Bronchial epithelial cell (primary cell): ENCODE measurements around the gene PNPLA3. TPM values are rescaled to one million over a fixed set of nuclear protein-coding genes. Genes with fewer than 3 reads are reported as not detected.

Experiments used
- DNase-seq: peaks from one replicate; pipeline ENCODE4 v3.0.0-alpha.2; 2010; ENCODE audit warnings: low read depth
- FAIRE-seq: peaks from 2 replicates; lab custom pipeline; 2011; peaks lifted over from hg19 to GRCh38; lab: Jason Lieb, UNC
- H3K27me3 ChIP-seq: 2 replicates; pipeline ENCODE4 v1.5.1; 2011; ENCODE audit warnings: low read length; ENCODE audit not compliant: control insufficient read depth, insufficient read depth
- H3K36me3 ChIP-seq: 2 replicates; pipeline ENCODE4 v1.5.1; 2011; ENCODE audit warnings: low read length; ENCODE audit not compliant: control insufficient read depth, insufficient read depth
- H3K4me3 ChIP-seq: 2 replicates; pipeline ENCODE4 v1.5.1; 2011; ENCODE audit warnings: mild to moderate bottlenecking, low read depth, low read length, control low read depth
- total RNA-seq: library from RNA; depleted of rRNA; stranded (reverse); fragments of >200 nt; gene quantifications from 2 replicates; pipeline ENCODE4 v1.2.1, GENCODE V29; 2014
- TF ChIP-seq, protein P1 (sequence below): IDR thresholded peaks from 2 replicates; pipeline ENCODE4 v1.5.1; 2011; ENCODE audit warnings: mild to moderate bottlenecking, moderate library complexity, low read length, control low read depth, inconsistent platforms; ENCODE audit not compliant: insufficient read depth, severe bottlenecking

Gene PNPLA3
- total RNA-seq, 1 donor from 2014 or later = 1.3 TPM

DNA sequence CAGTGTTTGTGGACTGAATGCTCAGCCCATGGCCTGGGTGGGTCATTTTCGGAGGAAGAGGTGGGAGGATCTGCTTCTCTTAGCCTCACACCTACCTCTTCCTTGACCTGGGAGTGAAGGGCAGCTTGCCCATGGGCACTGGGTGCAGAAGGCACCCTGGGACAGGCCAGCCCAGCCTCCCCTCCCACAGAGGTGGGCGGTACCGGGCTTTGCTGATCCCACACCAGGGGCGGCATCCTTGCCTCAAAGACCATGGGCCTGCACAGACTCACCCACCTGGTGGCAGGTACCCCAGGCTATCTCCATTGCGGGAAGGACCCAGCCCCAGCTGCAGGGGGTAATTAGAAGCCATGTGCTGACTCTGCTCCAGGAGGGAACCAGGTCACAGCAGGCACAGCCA is 30.3 kb upstream of the PNPLA3 start:
- DNase-seq (no peak), FAIRE-seq (no peak)
- peaks cover 16% of the 10 kb centered on the region for H3K27me3 ChIP-seq
- no peak overlapping the region for H3K4me3 ChIP-seq
- TF ChIP-seq, protein P1, sequence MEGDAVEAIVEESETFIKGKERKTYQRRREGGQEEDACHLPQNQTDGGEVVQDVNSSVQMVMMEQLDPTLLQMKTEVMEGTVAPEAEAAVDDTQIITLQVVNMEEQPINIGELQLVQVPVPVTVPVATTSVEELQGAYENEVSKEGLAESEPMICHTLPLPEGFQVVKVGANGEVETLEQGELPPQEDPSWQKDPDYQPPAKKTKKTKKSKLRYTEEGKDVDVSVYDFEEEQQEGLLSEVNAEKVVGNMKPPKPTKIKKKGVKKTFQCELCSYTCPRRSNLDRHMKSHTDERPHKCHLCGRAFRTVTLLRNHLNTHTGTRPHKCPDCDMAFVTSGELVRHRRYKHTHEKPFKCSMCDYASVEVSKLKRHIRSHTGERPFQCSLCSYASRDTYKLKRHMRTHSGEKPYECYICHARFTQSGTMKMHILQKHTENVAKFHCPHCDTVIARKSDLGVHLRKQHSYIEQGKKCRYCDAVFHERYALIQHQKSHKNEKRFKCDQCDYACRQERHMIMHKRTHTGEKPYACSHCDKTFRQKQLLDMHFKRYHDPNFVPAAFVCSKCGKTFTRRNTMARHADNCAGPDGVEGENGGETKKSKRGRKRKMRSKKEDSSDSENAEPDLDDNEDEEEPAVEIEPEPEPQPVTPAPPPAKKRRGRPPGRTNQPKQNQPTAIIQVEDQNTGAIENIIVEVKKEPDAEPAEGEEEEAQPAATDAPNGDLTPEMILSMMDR = no peak
- H3K36me3 ChIP-seq = no peaks in the 10 kb centered on the region

DNA sequence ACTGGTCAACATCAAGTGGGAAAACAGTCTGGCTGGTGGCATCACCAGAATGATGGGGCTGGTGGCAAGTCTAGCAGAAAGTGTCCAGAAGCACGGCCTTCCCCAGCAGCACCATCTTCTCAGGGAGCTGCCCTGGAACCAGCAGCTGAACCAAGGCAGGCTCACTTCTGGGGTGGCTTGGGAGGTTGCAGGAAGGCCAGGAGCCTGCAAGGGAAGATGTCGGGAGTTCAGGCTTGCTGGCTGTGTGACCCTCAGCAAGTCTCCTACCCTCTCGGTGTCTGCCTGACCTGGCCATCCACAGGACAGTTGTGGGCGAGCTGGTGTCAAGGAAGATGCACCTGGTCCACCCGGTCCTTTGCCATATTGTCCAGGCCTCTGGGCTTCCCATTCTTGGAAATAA is 29.5 kb upstream of the PNPLA3 start:
- DNase-seq = no peak
- H3K4me3 ChIP-seq = no peak overlapping the region
- FAIRE-seq = no peak
- H3K36me3 ChIP-seq = no peaks in the 10 kb centered on the region
- H3K27me3 ChIP-seq = peaks cover 16% of the 10 kb centered on the region
- TF ChIP-seq, protein P1 = no peak

DNA sequence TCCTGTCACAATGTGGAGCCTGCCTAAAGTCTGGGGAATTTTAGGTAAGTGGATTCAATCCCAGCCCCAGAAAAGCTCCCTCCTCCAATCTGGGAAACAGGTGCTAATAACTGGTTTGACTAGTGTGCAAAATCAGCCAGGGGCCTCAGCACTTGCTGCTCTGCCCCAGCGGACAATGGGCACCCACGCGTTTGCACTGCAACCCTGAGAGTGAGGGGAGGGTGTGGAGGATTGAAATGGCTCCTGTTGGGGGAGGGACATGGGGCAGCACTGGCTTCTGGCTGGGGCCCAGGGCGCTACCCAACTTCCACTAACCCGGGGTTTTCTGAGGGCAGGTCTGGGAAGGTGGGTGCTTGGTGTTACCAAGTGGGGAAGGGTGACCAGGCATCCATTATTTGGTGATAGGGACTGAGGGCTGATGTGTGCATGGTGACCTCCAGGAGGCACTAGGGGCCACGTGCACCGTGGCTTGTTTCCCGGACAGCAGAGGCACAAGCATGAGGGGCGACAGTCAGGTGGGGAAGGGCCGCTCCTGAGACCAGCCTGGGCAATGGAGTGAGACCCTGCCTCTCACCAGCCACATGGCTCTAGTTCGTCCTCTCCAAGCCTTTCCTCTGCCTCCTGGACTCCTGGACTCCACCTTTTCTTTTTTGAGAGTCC is 27.5 kb upstream of the PNPLA3 start:
- DNase-seq = no peak
- no peak overlapping the region for H3K4me3 ChIP-seq
- FAIRE-seq = no peak
- TF ChIP-seq, protein P1 = peak; percentile 5
- H3K36me3 ChIP-seq = no peaks in the 10 kb centered on the region
- peaks cover 11% of the 10 kb centered on the region for H3K27me3 ChIP-seq

DNA sequence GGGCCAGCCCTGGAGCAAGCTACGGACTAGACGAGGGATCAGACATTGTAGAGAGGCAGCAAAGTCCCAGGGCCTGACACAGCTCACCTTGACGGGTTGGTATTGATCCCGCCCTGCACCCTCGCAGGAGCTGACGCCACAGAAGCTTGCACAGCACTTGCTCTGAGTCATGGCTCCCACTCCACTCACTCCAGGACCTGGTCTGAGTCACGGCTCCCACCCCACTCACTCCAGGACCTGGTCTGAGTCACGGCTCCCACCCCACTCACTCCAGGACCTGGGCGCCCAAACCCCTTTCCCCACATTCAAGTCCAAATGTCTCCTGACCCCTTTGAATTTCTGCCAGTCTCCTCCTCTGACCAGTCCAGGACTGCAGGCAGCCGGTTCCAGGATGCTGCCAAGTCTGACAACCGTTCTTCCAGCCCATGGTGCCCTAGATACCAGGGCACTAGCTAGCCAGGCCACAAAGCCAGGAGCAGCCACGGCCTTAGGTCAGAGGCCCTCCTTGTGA is 25.8 kb upstream of the PNPLA3 start:
- TF ChIP-seq, protein P1 = no peak
- H3K27me3 ChIP-seq = peaks cover 4% of the 10 kb centered on the region
- DNase-seq = peak; percentile 77

DNA sequence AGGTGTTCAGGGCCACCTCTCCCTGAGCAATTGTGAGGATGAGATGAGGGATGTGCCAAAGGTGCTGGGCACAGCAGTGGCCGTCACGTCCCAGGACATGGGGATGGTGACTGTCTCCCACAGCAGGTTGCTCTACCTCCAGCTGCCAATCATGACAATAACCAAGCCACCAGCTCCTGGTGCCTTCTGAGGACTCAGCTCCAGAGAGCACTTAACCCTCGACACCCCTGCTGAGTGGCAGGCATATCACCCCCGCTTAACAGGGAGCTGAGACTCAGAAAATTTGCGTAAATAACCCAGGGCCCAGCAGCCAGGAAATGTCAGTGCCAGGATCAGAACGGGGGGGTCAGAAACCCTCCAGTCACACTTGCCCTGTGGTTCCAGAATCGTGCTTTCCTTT is 23.4 kb upstream of the PNPLA3 start:
- Histone ChIP-seq H3K36me3 (no peaks in the 10 kb centered on the region), H3K27me3 (peaks cover 4% of the 10 kb centered on the region), H3K4me3 (no peak overlapping the region)
- FAIRE-seq (no peak), DNase-seq (no peak)
- TF ChIP-seq, protein P1 = no peak

More for the DNA sequence above, 25.8 kb upstream of the PNPLA3 start:
- FAIRE-seq = peak; percentile 92
- Histone ChIP-seq H3K36me3 (no peaks in the 10 kb centered on the region), H3K4me3 (no peak overlapping the region)
